Measurements from ENCODE around the gene RAB14. TPM values are rescaled to one million over a fixed set of nuclear protein-coding genes. Genes with fewer than 3 reads are reported as not detected.

RAB14 gene
- polyA plus RNA-seq, 1 donor from 2014 or later = 94.5 TPM

DNA sequence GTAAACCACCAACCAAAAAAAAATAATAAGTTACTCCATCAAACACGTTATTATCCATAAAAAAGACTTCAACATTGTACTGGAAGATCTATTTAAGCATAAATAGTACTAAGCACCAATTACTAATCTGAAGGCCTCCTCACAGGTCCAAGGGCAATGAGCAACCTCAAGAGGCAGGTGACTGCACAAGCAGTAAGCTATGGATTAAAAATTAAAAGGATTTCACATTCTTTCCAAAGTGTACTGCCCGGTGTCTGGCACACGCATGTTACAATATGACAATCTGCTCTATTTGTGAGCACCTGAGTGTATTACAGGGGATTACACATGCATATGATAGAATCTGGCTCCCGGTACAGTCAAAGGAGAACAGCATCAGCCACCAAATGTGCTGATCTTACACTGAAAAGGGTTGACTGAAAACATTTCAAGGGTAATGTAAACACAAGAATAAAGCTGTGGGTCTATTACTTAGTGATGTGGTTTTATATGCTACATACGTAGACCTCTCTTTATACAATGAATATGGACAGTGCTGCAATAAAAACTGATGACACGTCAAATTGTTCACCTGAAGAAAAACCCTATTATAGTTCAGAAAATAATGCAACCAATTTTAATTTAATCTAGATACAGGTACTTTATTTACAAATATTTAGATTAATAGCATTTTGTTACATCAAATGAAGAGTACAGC, 22.8 kb downstream of the RAB14 start:
- H3K27ac ChIP-seq (ENCODE audit: low read length) = no peak overlapping the region

DNA sequence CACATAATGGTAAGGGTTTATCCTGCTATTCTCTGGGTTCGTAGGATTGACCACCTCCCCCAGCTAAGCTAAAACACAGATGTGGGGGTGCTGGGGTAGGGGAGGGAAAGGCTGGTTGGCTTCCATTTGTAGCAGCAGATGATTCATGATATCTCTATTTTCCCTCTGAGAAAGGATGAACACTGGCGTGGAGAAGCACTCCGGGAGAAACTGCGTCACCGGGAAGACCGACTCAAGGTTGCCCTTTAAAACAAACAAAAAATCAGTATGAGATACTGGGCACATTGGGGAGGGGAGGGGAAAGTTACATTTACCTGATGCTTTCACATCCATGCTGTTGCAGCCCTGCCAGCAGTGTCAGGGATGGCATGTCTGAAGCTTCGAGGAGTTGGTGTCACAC, 28.2 kb downstream of the RAB14 start:
- Histone ChIP-seq H3K4me2 (ENCODE audit: low read length) (no peak overlapping the region), H3K9me2 (ENCODE audit: insufficient read depth, low read length) (no peaks in the 10 kb centered on the region), H2AFZ (ENCODE audit: low read depth, low read length) (no peak overlapping the region), H3K9me3 (ENCODE audit: low read length) (no peaks in the 10 kb centered on the region), H3K27ac (ENCODE audit: low read length) (no peak overlapping the region), H3K79me2 (replicated peaks; ENCODE audit: insufficient read depth, low read length) (no peaks in the 10 kb centered on the region), H3K9ac (ENCODE audit: low read length) (no peak overlapping the region), H3K27me3 (ENCODE audit: insufficient read depth, low read depth, low read length) (no peaks in the 10 kb centered on the region), H4K20me1 (ENCODE audit: insufficient read depth) (no peaks in the 10 kb centered on the region), H3F3A (ENCODE audit: insufficient read depth, low read length, poor library complexity, severe bottlenecking) (no peaks in the 10 kb centered on the region), H3K4me3 (ENCODE audit: low read length) (no peak overlapping the region), H3K36me3 (ENCODE audit: insufficient read depth, low read length) (peaks cover 10% of the 10 kb centered on the region)
- TF ChIP-seq RAD21 (conservative IDR thresholded peaks at IDR 0.05) (no peak), SMC3 (conservative IDR thresholded peaks at IDR 0.05; ENCODE audit: poor library complexity) (no peak), EP300 (conservative IDR thresholded peaks at IDR 0.05; ENCODE audit: poor library complexity, severe bottlenecking) (no peak), POLR2AphosphoS5 (IDR thresholded peaks at IDR 0.05) (no peak), MXI1 (conservative IDR thresholded peaks at IDR 0.05; ENCODE audit: poor library complexity, severe bottlenecking) (no peak), TAF1 (IDR thresholded peaks at IDR 0.05; ENCODE audit: low read depth) (no peak), EZH2 (IDR thresholded peaks at IDR 0.05; ENCODE audit: borderline replicate concordance, insufficient read depth, low read length, poor library complexity, severe bottlenecking) (no peak)
- TF ChIP-seq, protein P1, sequence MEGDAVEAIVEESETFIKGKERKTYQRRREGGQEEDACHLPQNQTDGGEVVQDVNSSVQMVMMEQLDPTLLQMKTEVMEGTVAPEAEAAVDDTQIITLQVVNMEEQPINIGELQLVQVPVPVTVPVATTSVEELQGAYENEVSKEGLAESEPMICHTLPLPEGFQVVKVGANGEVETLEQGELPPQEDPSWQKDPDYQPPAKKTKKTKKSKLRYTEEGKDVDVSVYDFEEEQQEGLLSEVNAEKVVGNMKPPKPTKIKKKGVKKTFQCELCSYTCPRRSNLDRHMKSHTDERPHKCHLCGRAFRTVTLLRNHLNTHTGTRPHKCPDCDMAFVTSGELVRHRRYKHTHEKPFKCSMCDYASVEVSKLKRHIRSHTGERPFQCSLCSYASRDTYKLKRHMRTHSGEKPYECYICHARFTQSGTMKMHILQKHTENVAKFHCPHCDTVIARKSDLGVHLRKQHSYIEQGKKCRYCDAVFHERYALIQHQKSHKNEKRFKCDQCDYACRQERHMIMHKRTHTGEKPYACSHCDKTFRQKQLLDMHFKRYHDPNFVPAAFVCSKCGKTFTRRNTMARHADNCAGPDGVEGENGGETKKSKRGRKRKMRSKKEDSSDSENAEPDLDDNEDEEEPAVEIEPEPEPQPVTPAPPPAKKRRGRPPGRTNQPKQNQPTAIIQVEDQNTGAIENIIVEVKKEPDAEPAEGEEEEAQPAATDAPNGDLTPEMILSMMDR (IDR thresholded peaks at IDR 0.05; ENCODE audit: poor library complexity, severe bottlenecking) = no peak
- TF ChIP-seq, protein P2, sequence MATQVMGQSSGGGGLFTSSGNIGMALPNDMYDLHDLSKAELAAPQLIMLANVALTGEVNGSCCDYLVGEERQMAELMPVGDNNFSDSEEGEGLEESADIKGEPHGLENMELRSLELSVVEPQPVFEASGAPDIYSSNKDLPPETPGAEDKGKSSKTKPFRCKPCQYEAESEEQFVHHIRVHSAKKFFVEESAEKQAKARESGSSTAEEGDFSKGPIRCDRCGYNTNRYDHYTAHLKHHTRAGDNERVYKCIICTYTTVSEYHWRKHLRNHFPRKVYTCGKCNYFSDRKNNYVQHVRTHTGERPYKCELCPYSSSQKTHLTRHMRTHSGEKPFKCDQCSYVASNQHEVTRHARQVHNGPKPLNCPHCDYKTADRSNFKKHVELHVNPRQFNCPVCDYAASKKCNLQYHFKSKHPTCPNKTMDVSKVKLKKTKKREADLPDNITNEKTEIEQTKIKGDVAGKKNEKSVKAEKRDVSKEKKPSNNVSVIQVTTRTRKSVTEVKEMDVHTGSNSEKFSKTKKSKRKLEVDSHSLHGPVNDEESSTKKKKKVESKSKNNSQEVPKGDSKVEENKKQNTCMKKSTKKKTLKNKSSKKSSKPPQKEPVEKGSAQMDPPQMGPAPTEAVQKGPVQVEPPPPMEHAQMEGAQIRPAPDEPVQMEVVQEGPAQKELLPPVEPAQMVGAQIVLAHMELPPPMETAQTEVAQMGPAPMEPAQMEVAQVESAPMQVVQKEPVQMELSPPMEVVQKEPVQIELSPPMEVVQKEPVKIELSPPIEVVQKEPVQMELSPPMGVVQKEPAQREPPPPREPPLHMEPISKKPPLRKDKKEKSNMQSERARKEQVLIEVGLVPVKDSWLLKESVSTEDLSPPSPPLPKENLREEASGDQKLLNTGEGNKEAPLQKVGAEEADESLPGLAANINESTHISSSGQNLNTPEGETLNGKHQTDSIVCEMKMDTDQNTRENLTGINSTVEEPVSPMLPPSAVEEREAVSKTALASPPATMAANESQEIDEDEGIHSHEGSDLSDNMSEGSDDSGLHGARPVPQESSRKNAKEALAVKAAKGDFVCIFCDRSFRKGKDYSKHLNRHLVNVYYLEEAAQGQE (IDR thresholded peaks at IDR 0.05; ENCODE audit: borderline replicate concordance) = no peak

More for the DNA sequence above, 22.8 kb downstream of the RAB14 start:
- Histone ChIP-seq H3K36me3 (ENCODE audit: insufficient read depth, low read length) (peaks cover 8% of the 10 kb centered on the region), H4K20me1 (ENCODE audit: insufficient read depth) (no peaks in the 10 kb centered on the region), H2AFZ (ENCODE audit: low read depth, low read length) (no peak overlapping the region), H3K4me3 (ENCODE audit: low read length) (no peak overlapping the region), H3K9ac (ENCODE audit: low read length) (no peak overlapping the region), H3K9me2 (ENCODE audit: insufficient read depth, low read length) (no peaks in the 10 kb centered on the region), H3K79me2 (replicated peaks; ENCODE audit: insufficient read depth, low read length) (peaks cover 3% of the 10 kb centered on the region), H3K9me3 (ENCODE audit: low read length) (no peaks in the 10 kb centered on the region), H3K4me2 (ENCODE audit: low read length) (no peak overlapping the region), H3F3A (ENCODE audit: insufficient read depth, low read length, poor library complexity, severe bottlenecking) (no peaks in the 10 kb centered on the region), H3K27me3 (ENCODE audit: insufficient read depth, low read depth, low read length) (no peaks in the 10 kb centered on the region)
- TF ChIP-seq RAD21 (conservative IDR thresholded peaks at IDR 0.05) (no peak), TAF1 (IDR thresholded peaks at IDR 0.05; ENCODE audit: low read depth) (no peak), EP300 (conservative IDR thresholded peaks at IDR 0.05; ENCODE audit: poor library complexity, severe bottlenecking) (no peak), POLR2AphosphoS5 (IDR thresholded peaks at IDR 0.05) (no peak), MXI1 (conservative IDR thresholded peaks at IDR 0.05; ENCODE audit: poor library complexity, severe bottlenecking) (no peak), SMC3 (conservative IDR thresholded peaks at IDR 0.05; ENCODE audit: poor library complexity) (no peak), EZH2 (IDR thresholded peaks at IDR 0.05; ENCODE audit: borderline replicate concordance, insufficient read depth, low read length, poor library complexity, severe bottlenecking) (no peak)
- TF ChIP-seq, protein P1 (IDR thresholded peaks at IDR 0.05; ENCODE audit: poor library complexity, severe bottlenecking) = no peak
- TF ChIP-seq, protein P2 (IDR thresholded peaks at IDR 0.05; ENCODE audit: borderline replicate concordance) = no peak
